OCI-LY7 (cell line): ENCODE measurements around the gene TM7SF3. TPM values are rescaled to one million over a fixed set of nuclear protein-coding genes. Genes with fewer than 3 reads are reported as not detected.

ENCODE experiments used
- BruUV-seq: library from RNA; stranded (reverse); fragments of 400-500 nt; replicated peaks from 2 replicates; lab custom pipeline; 2021; lab: Mats Ljungman, UMichigan
- CTCF ChIA-PET: fragments of 300-600 bp; sonication (Branson Sonifier 250); formaldehyde crosslinking; loops from one replicate; lab custom pipeline; 2022; ENCODE audit warnings: antibody characterized with exemption; ENCODE audit not compliant: unreplicated experiment; lab: Charles Lee
- POLR2A ChIA-PET: fragments of 300-600 bp; sonication (Branson Sonifier 250); formaldehyde crosslinking; loops from one replicate; lab custom pipeline; 2022; ENCODE audit warnings: antibody characterized with exemption; lab: Charles Lee
- DNase-seq: peaks from one replicate; pipeline ENCODE4 v3.0.0-alpha.2; 2015; ENCODE audit warnings: low spot score
- H2AFZ ChIP-seq: fragments of 200-600 bp; sonication (generic), shearing (Covaris generic); 2 replicates; pipeline ENCODE4 v1.6.1; 2014; ENCODE audit warnings: mild to moderate bottlenecking, antibody characterized with exemption, low read length, moderate library complexity
- H3K27ac ChIP-seq: fragments of 200-600 bp; sonication (generic); 2 replicates; pipeline ENCODE4 v1.5.1; 2014; ENCODE audit warnings: mixed run types, low read depth, mild to moderate bottlenecking, moderate library complexity, low read length, inconsistent platforms; ENCODE audit not compliant: poor library complexity, severe bottlenecking
- H3K36me3 ChIP-seq: fragments of 200-600 bp; sonication (generic); 2 replicates; pipeline ENCODE4 v1.6.1; 2014; ENCODE audit warnings: mild to moderate bottlenecking, antibody characterized with exemption, low read length, moderate library complexity, mixed read lengths; ENCODE audit not compliant: insufficient read depth
- H3K4me1 ChIP-seq: fragments of 200-600 bp; sonication (generic); 2 replicates; pipeline ENCODE4 v1.5.1; 2014; ENCODE audit warnings: mild to moderate bottlenecking, low read length; ENCODE audit not compliant: insufficient read depth, poor library complexity, severe bottlenecking
- H3K4me2 ChIP-seq: fragments of 200-600 bp; sonication (generic); 2 replicates; pipeline ENCODE4 v1.6.1; 2014; ENCODE audit warnings: mild to moderate bottlenecking, low read length
- H3K4me3 ChIP-seq: fragments of 200-600 bp; sonication (generic); 2 replicates; pipeline ENCODE4 v1.5.1; 2014; ENCODE audit warnings: mild to moderate bottlenecking, low read depth, low read length; ENCODE audit not compliant: poor library complexity, severe bottlenecking
- H3K79me2 ChIP-seq: fragments of 200-600 bp; sonication (generic); 2 replicates; pipeline ENCODE4 v1.6.1; 2016; ENCODE audit warnings: low read depth, mild to moderate bottlenecking, low read length, moderate library complexity, mixed read lengths; ENCODE audit not compliant: insufficient read depth
- H3K9me2 ChIP-seq: fragments of 200-600 bp; sonication (generic); 2 replicates; pipeline ENCODE4 v1.6.1; 2016; ENCODE audit warnings: mild to moderate bottlenecking, low read length, mixed read lengths; ENCODE audit not compliant: insufficient read depth
- H3K9me3 ChIP-seq: fragments of 200-600 bp; sonication (generic); 2 replicates; pipeline ENCODE4 v1.6.1; 2014; ENCODE audit warnings: mild to moderate bottlenecking, mixed run types, low read length, mixed read lengths
- H4K20me1 ChIP-seq: fragments of 200-600 bp; sonication (generic); 2 replicates; pipeline ENCODE4 v1.6.1; 2014; ENCODE audit warnings: mild to moderate bottlenecking, antibody characterized with exemption, low read length, moderate library complexity, mixed read lengths; ENCODE audit not compliant: insufficient read depth
- EZH2phosphoT487 ChIP-seq: fragments of 200-600 bp; sonication (generic); IDR thresholded peaks from 2 replicates; pipeline ENCODE4 v1.6.1; 2018; ENCODE audit warnings: low read depth, borderline replicate concordance, mild to moderate bottlenecking, mixed run types, antibody characterized with exemption, low read length, moderate library complexity, mixed read lengths
- intact Hi-C: fragments of 100-400 bp; cut with micrococcal nuclease; formaldehyde crosslinking; loops from one replicate; pipeline ENCODE4 v1.10.0; 2022; ENCODE audit not compliant: unreplicated experiment
- total RNA-seq, 2 experiments: library from RNA; depleted of rRNA in 1 of 2; stranded (reverse); fragments of >200 nt in 1 of 2; shearing (Covaris generic) in 1 of 2; gene quantifications; 2 replicates each; pipeline ENCODE4 v1.2.3, GENCODE V29; 2014 to 2022
- TF ChIP-seq, protein P1 (sequence below): fragments of 200-600 bp; sonication (generic); conservative IDR thresholded peaks from 2 replicates; pipeline ENCODE4 v1.5.1; 2014; ENCODE audit warnings: mild to moderate bottlenecking, antibody characterized with exemption, low read length, moderate library complexity, mixed read lengths

TM7SF3 gene
- total RNA-seq, 2 experiments from 2014 or later: 47.1 to 48.3 TPM

DNA sequence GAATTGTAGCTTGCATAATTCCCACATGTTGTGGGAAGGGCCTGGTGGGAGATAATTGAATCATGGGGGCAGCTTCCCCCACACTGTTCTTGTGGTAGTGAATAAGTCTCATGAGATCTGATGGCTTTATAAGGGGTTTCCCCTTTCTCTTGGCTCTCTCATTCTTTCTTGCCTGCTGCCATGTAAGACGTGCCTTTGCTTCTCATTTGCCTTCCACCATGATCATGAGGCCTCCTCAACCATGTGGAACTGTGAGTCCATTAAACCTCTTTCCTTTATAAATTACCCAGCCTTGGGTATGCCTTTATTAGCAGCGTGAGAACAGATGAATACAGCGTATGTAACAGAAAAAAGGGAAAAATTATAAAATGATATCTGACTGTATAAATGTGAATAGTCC, 47.1 kb upstream of the TM7SF3 start:
- Histone ChIP-seq H3K27ac (no peak overlapping the region), H3K79me2 (no peaks in the 10 kb centered on the region), H4K20me1 (no peaks in the 10 kb centered on the region), H3K9me3 (no peaks in the 10 kb centered on the region), H2AFZ (no peak overlapping the region), H3K4me3 (no peak overlapping the region), H3K4me1 (no peaks in the 10 kb centered on the region), H3K36me3 (no peaks in the 10 kb centered on the region), H3K9me2 (no peaks in the 10 kb centered on the region), H3K4me2 (no peak overlapping the region)
- no peak for TF ChIP-seq EZH2phosphoT487
- TF ChIP-seq, protein P1, sequence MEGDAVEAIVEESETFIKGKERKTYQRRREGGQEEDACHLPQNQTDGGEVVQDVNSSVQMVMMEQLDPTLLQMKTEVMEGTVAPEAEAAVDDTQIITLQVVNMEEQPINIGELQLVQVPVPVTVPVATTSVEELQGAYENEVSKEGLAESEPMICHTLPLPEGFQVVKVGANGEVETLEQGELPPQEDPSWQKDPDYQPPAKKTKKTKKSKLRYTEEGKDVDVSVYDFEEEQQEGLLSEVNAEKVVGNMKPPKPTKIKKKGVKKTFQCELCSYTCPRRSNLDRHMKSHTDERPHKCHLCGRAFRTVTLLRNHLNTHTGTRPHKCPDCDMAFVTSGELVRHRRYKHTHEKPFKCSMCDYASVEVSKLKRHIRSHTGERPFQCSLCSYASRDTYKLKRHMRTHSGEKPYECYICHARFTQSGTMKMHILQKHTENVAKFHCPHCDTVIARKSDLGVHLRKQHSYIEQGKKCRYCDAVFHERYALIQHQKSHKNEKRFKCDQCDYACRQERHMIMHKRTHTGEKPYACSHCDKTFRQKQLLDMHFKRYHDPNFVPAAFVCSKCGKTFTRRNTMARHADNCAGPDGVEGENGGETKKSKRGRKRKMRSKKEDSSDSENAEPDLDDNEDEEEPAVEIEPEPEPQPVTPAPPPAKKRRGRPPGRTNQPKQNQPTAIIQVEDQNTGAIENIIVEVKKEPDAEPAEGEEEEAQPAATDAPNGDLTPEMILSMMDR: no peak
- intact Hi-C loops: no loop called here
- no TSS peak for BruUV-seq
- DNase-seq: no peak
- POLR2A ChIA-PET: no interaction called here
- CTCF ChIA-PET: no interaction called here

DNA sequence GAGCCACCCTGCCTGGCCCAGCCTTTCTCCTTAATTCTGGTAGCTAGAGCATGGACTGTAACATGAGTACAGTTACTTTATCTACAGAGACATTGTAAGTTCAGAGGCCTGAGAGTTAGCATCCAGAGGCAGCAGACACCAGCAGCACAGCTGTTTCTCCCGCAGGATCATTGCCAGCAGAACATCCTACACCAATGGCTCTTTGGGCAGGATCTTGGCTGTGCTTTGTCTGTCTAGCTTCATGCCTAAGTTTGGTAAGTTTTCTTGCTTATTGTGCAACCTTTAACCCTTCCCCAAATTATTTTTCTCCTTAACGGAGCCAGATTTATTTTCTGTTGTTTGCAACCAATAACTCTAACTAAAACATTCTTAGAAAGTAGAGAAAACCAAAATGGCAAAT, 46.6 kb upstream of the TM7SF3 start:
- intact Hi-C loops: no loop called here
- H3K4me3 ChIP-seq: no peak overlapping the region
- H3K36me3 ChIP-seq: no peaks in the 10 kb centered on the region
- no peak for TF ChIP-seq EZH2phosphoT487
- TF ChIP-seq, protein P1: no peak
- no peaks in the 10 kb centered on the region for H4K20me1 ChIP-seq
- no TSS peak for BruUV-seq
- H3K9me2 ChIP-seq: no peaks in the 10 kb centered on the region
- no peaks in the 10 kb centered on the region for H3K9me3 ChIP-seq
- no peak for DNase-seq
- CTCF ChIA-PET: no interaction called here
- no peaks in the 10 kb centered on the region for H3K4me1 ChIP-seq
- no peak overlapping the region for H3K4me2 ChIP-seq
- H2AFZ ChIP-seq: no peak overlapping the region
- H3K79me2 ChIP-seq: no peaks in the 10 kb centered on the region
- POLR2A ChIA-PET: no interaction called here
- H3K27ac ChIP-seq: no peak overlapping the region

DNA sequence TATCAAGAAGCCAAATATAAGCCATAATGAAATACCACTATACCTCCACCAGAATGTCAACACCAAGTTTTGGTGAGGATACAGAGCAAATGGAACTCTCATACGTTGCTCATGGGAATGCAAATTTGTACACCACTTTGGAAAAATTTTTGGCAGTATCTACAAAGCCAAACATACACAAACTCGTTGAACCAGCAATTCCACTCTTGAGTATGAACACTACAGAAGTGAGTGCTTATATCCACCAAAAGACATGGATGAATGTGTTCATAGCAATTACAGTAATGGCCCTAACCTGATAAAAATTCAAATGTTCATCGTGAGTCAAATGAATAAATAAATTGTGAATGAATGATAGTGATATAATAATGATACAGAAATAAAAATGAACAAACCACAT, 43.4 kb upstream of the TM7SF3 start:
- no TSS peak for BruUV-seq
- Histone ChIP-seq H3K9me3 (no peaks in the 10 kb centered on the region), H3K36me3 (no peaks in the 10 kb centered on the region), H3K79me2 (no peaks in the 10 kb centered on the region), H3K4me2 (no peak overlapping the region), H3K9me2 (no peaks in the 10 kb centered on the region), H3K4me1 (no peaks in the 10 kb centered on the region), H4K20me1 (no peaks in the 10 kb centered on the region), H2AFZ (no peak overlapping the region), H3K4me3 (no peak overlapping the region), H3K27ac (no peak overlapping the region)
- intact Hi-C loops: no loop called here
- ChIA-PET POLR2A (no interaction called here), CTCF (no interaction called here)
- no peak for DNase-seq
- TF ChIP-seq, protein P1: no peak
- no peak for TF ChIP-seq EZH2phosphoT487
